Heart right ventricle (tissue), 16 donors: Measurements from ENCODE around the gene TGM5. TPM values are rescaled to one million over a fixed set of nuclear protein-coding genes. Genes with fewer than 3 reads are reported as not detected.

Experiments used
- ATAC-seq, 8 donors: fragments of 200-7000 bp; cut with Tn5 transposase; one replicate each; pipeline ENCODE4 v1.9.1; 2020; ENCODE audit warnings: mild to moderate bottlenecking in 8 of 8, moderate library complexity in 8 of 8, moderate number of reproducible peaks in 1 of 8
- DNase-seq, 2 donors: peaks; one replicate each; pipeline ENCODE4 v3.0.0-alpha.2; 2020
- H3K27ac ChIP-seq, 10 donors: fragments of 200-600 bp; sonication (generic) in 2 of 10; one replicate each; pipeline versions ENCODE4 v1.5.0 to v1.8.0; 2020 to 2022; ENCODE audit warnings: mild to moderate bottlenecking in 3 of 10
- H3K27me3 ChIP-seq, 7 donors: fragments of 200-600 bp; one replicate each; pipeline ENCODE4 v1.8.0; 2021 to 2022; ENCODE audit warnings: mild to moderate bottlenecking in 2 of 7
- H3K36me3 ChIP-seq, 9 donors: fragments of 200-600 bp; sonication (generic) in 1 of 9; one replicate each; pipeline versions ENCODE4 v1.5.0 to v1.8.0; 2020 to 2022; ENCODE audit warnings: mild to moderate bottlenecking in 2 of 9
- H3K4me1 ChIP-seq, 9 donors: fragments of 200-600 bp; sonication (generic) in 1 of 9; one replicate each; pipeline versions ENCODE4 v1.5.0 to v1.8.0; 2020 to 2022; ENCODE audit warnings: mild to moderate bottlenecking in 4 of 9
- H3K4me3 ChIP-seq, 10 donors: fragments of 200-600 bp; sonication (generic) in 2 of 10; one replicate each; pipeline versions ENCODE4 v1.5.0 to v1.8.0; 2020 to 2022; ENCODE audit warnings: mild to moderate bottlenecking in 7 of 10, moderate library complexity in 2 of 10
- H3K9me3 ChIP-seq, 11 donors: fragments of 200-600 bp in 10 of 11; sonication (generic) in 2 of 11; one replicate each; pipeline versions ENCODE4 v1.5.0 to v1.8.0; 2013 to 2022; ENCODE audit warnings: mild to moderate bottlenecking in 2 of 11, control low read depth in 1 of 11, moderate library complexity in 1 of 11
- WGBS, 2 donors: extraction: QIAGEN DNeasy Blood & Tissue Kit; methylation state at CpG; one replicate each; pipeline ENCODE4 v1.1.7; 2013; ENCODE audit warnings: inconsistent platforms in 1 of 2; 5-methylcytosine and 5-hydroxymethylcytosine counted together
- intact Hi-C, 10 donors: fragments of 100-400 bp; cut with DNase I; formaldehyde crosslinking; loops; one replicate each; pipeline versions ENCODE4 v1.11.1 to v1.14.2; 2022
- polyA plus RNA-seq, 2 donors: library from polyadenylated mRNA; stranded (reverse); fragments of 200-250 nt; gene quantifications; one replicate each; pipeline ENCODE4 v1.2.3, GENCODE V29; 2013
- total RNA-seq, 10 donors: library from RNA; stranded (reverse); fragmentation: NEBNext Ultra II Directional in 3 of 10; extraction: Animal tissue kit (Norgen Biotek cat#: 25700) in 3 of 10; gene quantifications; one replicate each; pipeline versions ENCODE4 v1.2.1 to v1.2.4, GENCODE V29; 2021 to 2023
- TF ChIP-seq, protein P1 (sequence below), 9 donors: fragments of 200-600 bp; sonication (generic) in 2 of 9; IDR thresholded peaks; one replicate each; pipeline versions ENCODE4 v1.5.0 to v1.8.0; 2021 to 2022; ENCODE audit warnings: antibody characterized with exemption in 9 of 9, mild to moderate bottlenecking in 5 of 9, moderate library complexity in 1 of 9
- donor health status: Arrhythmogenic right ventricular cardiomyopathy.
- donor health status: ischemic (EF 13 %, LVEDD 7.1; RV severe dilation, severe dysfunction).
- donor health status: healthy with polysubstance abuse.
- donor health status: DM: no; HTN: yes; CAD: no.
- donor health status: DM: no; HTN: no; CAD: no.
- donor health status: ischemic (EF 25% LVEDD 6.9; RV normal size, moderate dysfunction).
- donor health status: ischemic (EF 25% LVEDD 5.7; RV mildly dilated, moderate dysfunction).
- donor health status: healthy.
- donor health status: DM: yes; HTN: yes; CAD: no.
- donor health status: Ischemic cardiomyopathy.
- donor health status: ischemic (EF 35%, LVEDD 5.7; RV mildly dilated, moderate dysfunction).
- donor health status: nonischemic (EF 11% LVEDD 7.7; RV severe dilation, severe dysfunction).
- donor health status: DM: yes; HTN: yes; CAD: no.
- donor health status: PGD.
- donor health status: ischemic (EF 29% LVEDD 5.4; RV normal size, mild dysfunction).
- donor health status: nonischemic (EF 23%, LVEDD 6.1; RV moderate dilation, normal function).

TGM5 gene
- total and polyA plus RNA-seq, 12 donors, result 0.10 TPM; not detected in 11

DNA sequence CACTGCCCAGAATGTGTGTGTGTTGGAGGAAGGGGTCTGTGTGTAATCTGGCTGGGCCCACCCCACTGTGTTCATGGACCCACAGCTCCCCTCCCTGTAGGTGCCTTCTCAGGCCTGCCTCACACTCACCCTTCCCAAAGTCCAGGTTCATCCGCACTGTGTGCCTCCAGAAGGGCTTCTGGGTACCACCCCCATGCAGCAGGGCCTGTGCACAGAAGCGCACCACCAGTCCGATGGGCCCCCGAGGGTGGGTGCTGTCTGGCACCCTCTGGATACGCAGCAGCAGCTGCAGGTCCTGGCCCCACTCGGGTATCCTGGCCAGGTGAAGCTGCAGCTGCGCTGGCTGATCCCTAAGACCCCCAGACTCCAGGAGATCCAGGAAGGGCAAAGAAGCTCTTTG lies 12.8 kb upstream of the TGM5 start:
- Histone ChIP-seq H3K36me3 (no peaks in the 10 kb centered on the region), H3K4me1 (no peaks in the 10 kb centered on the region), H3K4me3 (no peak overlapping the region), H3K27me3 (peaks cover 0 to 14% (median 5%) of the 10 kb centered on the region in 7 donors), H3K9me3 (no peaks in the 10 kb centered on the region), H3K27ac (no peak overlapping the region)
- intact Hi-C loops, result loop anchor here in 1 of 10 donors (5.0 kb wide), 1 partner anchor 52 kb away; no protein-coding TSS in a partner anchor
- ATAC-seq (no peak), DNase-seq (no peak)
- TF ChIP-seq, protein P1, sequence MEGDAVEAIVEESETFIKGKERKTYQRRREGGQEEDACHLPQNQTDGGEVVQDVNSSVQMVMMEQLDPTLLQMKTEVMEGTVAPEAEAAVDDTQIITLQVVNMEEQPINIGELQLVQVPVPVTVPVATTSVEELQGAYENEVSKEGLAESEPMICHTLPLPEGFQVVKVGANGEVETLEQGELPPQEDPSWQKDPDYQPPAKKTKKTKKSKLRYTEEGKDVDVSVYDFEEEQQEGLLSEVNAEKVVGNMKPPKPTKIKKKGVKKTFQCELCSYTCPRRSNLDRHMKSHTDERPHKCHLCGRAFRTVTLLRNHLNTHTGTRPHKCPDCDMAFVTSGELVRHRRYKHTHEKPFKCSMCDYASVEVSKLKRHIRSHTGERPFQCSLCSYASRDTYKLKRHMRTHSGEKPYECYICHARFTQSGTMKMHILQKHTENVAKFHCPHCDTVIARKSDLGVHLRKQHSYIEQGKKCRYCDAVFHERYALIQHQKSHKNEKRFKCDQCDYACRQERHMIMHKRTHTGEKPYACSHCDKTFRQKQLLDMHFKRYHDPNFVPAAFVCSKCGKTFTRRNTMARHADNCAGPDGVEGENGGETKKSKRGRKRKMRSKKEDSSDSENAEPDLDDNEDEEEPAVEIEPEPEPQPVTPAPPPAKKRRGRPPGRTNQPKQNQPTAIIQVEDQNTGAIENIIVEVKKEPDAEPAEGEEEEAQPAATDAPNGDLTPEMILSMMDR (IDR thresholded peaks at IDR 0.05), result no peak
- 85 to 88% methylated on average over 7 of the region's 7 CpGs for WGBS, 2 donors

- intact Hi-C loops, result loop anchor here in 1 of 10 donors (5.0 kb wide), 1 partner anchor 52 kb away; no protein-coding TSS in a partner anchor
- no peaks in the 10 kb centered on the region for H3K36me3 ChIP-seq
- TF ChIP-seq, protein P1 (IDR thresholded peaks at IDR 0.05), result no peak
- ATAC-seq (no peak), DNase-seq (no peak)
- peaks cover 0 to 18% (median 5%) of the 10 kb centered on the region in 7 donors for H3K27me3 ChIP-seq
- 82 to 87% methylated on average over 11 of the region's 11 CpGs for WGBS, 2 donors
- H3K4me1 ChIP-seq, result peaks cover 0 to 1% (median 0%) of the 10 kb centered on the region in 9 donors
- H3K27ac ChIP-seq, result no peak overlapping the region
- no peak overlapping the region for H3K4me3 ChIP-seq
- H3K9me3 ChIP-seq, result no peaks in the 10 kb centered on the region
Measured at GRCh38 chr15:43278869-43279268, 12.1 kb upstream of the TGM5 start.

DNA sequence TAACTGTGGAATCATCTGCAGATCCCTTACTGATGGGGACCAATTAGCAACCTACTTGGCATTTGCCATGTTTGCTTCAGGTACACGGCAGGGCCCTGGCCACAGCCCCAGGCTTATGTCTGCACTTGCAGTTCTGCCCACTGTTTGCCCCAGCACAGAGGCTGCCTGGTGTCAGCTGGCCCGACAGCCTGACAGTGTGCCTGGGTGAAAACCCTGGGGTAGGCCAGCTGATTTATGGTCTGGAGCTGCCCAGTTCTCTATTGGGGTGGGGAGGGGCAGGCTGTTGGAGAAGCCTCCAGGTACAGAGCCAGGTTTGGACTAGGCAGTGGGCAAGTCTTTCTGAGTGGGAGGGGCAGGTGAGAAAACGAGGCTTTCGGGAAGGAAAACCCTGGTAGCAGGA lies 11.2 kb upstream of the TGM5 start:
- H3K36me3 ChIP-seq, result no peaks in the 10 kb centered on the region
- WGBS, 2 donors, result 64 to 70% methylated on average over 4 of the region's 4 CpGs
- DNase-seq, result no peak
- TF ChIP-seq, protein P1 (IDR thresholded peaks at IDR 0.05), result no peak
- intact Hi-C loops, result loop anchor here in 1 of 10 donors (5.0 kb wide), 1 partner anchor 51 kb away; no protein-coding TSS in a partner anchor
- ATAC-seq, result no peak
- H3K4me1 ChIP-seq, result peaks cover 0 to 7% (median 0%) of the 10 kb centered on the region in 9 donors
- H3K27me3 ChIP-seq, result peaks cover 0 to 18% (median 5%) of the 10 kb centered on the region in 7 donors
- H3K27ac ChIP-seq, result no peak overlapping the region
- no peak overlapping the region for H3K4me3 ChIP-seq
- H3K9me3 ChIP-seq, result no peaks in the 10 kb centered on the region

GRCh38 chr15:43277231-43277823 lies 10.6 kb upstream of the TGM5 start:
- no peaks in the 10 kb centered on the region for H3K36me3 ChIP-seq
- no peak for ATAC-seq
- peaks cover 0 to 6% (median 0%) of the 10 kb centered on the region in 11 donors for H3K9me3 ChIP-seq
- intact Hi-C loops, result loop anchor here in 1 of 10 donors (5.0 kb wide), 1 partner anchor 50 kb away; no protein-coding TSS in a partner anchor
- H3K4me3 ChIP-seq, result no peak overlapping the region
- TF ChIP-seq, protein P1 (IDR thresholded peaks at IDR 0.05), result no peak
- H3K27ac ChIP-seq, result no peak overlapping the region
- peaks cover 0 to 7% (median 0%) of the 10 kb centered on the region in 9 donors for H3K4me1 ChIP-seq
- 70 to 79% methylated on average over 10 of the region's 10 CpGs for WGBS, 2 donors
- DNase-seq, result no peak
- H3K27me3 ChIP-seq, result peaks cover 0 to 18% (median 5%) of the 10 kb centered on the region in 7 donors
